Tibial nerve (tissue), 4 donors: Measurements from ENCODE around the gene IFITM10. TPM values are rescaled to one million over a fixed set of nuclear protein-coding genes. Genes with fewer than 3 reads are reported as not detected.

Experiments used
- DNase-seq, 2 donors: peaks; one replicate each; pipeline ENCODE4 v3.0.0-alpha.2; 2019; ENCODE audit warnings: low spot score in 2 of 2
- H3K27ac ChIP-seq, 4 donors: fragments of 200-600 bp; sonication (generic) in 3 of 4; one replicate each; pipeline ENCODE4 v1.5.1; 2017 to 2019; ENCODE audit warnings: mild to moderate bottlenecking in 1 of 4
- H3K27me3 ChIP-seq, 2 donors: fragments of 200-600 bp; sonication (generic) in 1 of 2; one replicate each; pipeline versions ENCODE4 v1.5.1 to v1.6.0; 2017 to 2019
- H3K36me3 ChIP-seq, 3 donors: fragments of 200-600 bp; sonication (generic); one replicate each; pipeline ENCODE4 v1.5.1; 2018 to 2019
- H3K4me1 ChIP-seq, 4 donors: fragments of 200-600 bp; sonication (generic) in 3 of 4; one replicate each; pipeline ENCODE4 v1.5.1; 2017 to 2019
- H3K4me3 ChIP-seq, 4 donors: fragments of 200-600 bp; sonication (generic) in 3 of 4; one replicate each; pipeline ENCODE4 v1.5.1; 2017 to 2019; ENCODE audit warnings: mild to moderate bottlenecking in 1 of 4, moderate library complexity in 1 of 4
- H3K9me3 ChIP-seq, 4 donors: fragments of 200-600 bp; sonication (generic) in 3 of 4; one replicate each; pipeline ENCODE4 v1.5.1; 2017 to 2019
- EP300 ChIP-seq, 2 donors: sonication (generic); formaldehyde crosslinking; IDR thresholded peaks; one replicate each; pipeline ENCODE4 v1.6.1; 2017; ENCODE audit warnings: antibody characterized with exemption in 2 of 2, mild to moderate bottlenecking in 1 of 2
- POLR2A ChIP-seq, 2 donors: fragments of 450-650 bp; IDR thresholded peaks; one replicate each; pipeline ENCODE4 v1.6.1; 2017; ENCODE audit warnings: antibody characterized with exemption in 2 of 2, mild to moderate bottlenecking in 2 of 2, moderate library complexity in 2 of 2
- WGBS, 2 donors: methylation state at CpG; one replicate each; pipeline ENCODE4 v1.1.5; 2018; 5-methylcytosine and 5-hydroxymethylcytosine counted together
- total RNA-seq, 4 donors: library from RNA; depleted of rRNA; stranded (reverse); fragments of >200 nt; gene quantifications; one replicate each; pipeline ENCODE4 v1.1.0, GENCODE V29; 2016
- TF ChIP-seq, protein P1 (sequence below), 5 experiments: fragments of 200-600 bp in 3 of 5; fragments of 450-650 bp in 2 of 5; sonication (generic) in 3 of 5; IDR thresholded peaks; one replicate each; pipeline ENCODE4 v1.5.1; 2016 to 2019; ENCODE audit warnings: antibody characterized with exemption in 5 of 5, mild to moderate bottlenecking in 3 of 5, moderate library complexity in 2 of 5

Gene IFITM10
- total RNA-seq, 4 donors from 2014 or later = 5.9 to 54.9 (median 13.8) TPM

DNA sequence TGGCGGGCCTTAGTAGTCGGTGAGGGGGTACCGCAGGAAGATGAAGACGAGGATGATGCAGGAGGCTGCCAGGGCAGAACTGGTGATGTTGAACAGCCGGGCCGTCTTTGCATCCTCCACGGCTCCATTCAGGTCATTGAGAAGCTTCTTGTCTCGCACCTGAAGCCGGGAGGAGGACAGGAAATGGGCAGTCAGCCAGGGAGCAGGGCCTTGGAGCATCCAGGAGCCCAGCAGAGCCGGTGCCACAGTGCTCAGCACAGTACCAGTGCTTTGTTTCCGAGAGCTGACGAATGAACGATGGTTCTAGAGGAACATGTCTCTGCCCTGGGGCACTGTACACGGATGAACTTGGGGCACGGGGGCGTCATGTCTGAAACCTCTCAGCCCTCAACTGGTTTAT is 15.1 kb downstream of the IFITM10 start:
- TF ChIP-seq EP300 (IDR thresholded peaks at IDR 0.05) = no peak
- no peak for TF ChIP-seq POLR2A (IDR thresholded peaks at IDR 0.05)
- TF ChIP-seq, protein P1, sequence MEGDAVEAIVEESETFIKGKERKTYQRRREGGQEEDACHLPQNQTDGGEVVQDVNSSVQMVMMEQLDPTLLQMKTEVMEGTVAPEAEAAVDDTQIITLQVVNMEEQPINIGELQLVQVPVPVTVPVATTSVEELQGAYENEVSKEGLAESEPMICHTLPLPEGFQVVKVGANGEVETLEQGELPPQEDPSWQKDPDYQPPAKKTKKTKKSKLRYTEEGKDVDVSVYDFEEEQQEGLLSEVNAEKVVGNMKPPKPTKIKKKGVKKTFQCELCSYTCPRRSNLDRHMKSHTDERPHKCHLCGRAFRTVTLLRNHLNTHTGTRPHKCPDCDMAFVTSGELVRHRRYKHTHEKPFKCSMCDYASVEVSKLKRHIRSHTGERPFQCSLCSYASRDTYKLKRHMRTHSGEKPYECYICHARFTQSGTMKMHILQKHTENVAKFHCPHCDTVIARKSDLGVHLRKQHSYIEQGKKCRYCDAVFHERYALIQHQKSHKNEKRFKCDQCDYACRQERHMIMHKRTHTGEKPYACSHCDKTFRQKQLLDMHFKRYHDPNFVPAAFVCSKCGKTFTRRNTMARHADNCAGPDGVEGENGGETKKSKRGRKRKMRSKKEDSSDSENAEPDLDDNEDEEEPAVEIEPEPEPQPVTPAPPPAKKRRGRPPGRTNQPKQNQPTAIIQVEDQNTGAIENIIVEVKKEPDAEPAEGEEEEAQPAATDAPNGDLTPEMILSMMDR (IDR thresholded peaks at IDR 0.05) = no peak
- WGBS, 2 donors = 78 to 82% methylated on average over 16 of the region's 16 CpGs
- no peak overlapping the region for H3K4me3 ChIP-seq
- no peak for DNase-seq
- H3K9me3 ChIP-seq = peaks cover 0 to 25% (median 5%) of the 10 kb centered on the region in 4 donors
- no peaks in the 10 kb centered on the region for H3K4me1 ChIP-seq
- H3K27ac ChIP-seq = no peak overlapping the region
- H3K27me3 ChIP-seq = peaks cover 0 to 67% of the 10 kb centered on the region in 2 donors
- H3K36me3 ChIP-seq = no peaks in the 10 kb centered on the region

DNA sequence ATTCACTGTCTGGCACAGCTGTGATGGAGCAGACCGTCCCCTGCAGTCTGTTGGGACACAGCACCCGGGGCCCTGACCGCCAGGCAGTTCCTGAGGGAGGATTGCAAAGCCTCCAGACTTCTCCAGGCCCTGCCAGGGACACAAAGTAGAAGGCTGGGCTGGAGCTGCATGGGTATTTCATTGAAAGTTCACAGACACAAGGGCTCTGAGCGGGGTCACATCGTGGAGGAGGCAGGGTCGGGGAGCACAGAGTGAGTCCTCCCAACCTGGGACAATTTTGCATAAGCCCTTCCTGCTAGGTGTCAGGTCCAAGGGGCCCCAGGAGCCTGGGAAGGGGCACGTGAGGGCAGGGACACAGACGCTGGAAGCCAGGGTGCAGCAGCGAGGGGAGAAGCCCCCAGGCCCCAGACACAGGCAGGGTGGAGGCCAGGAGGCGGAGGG is 15.7 kb downstream of the IFITM10 start:
- H3K27ac ChIP-seq = no peak overlapping the region
- no peak for DNase-seq
- H3K4me1 ChIP-seq = no peaks in the 10 kb centered on the region
- TF ChIP-seq POLR2A (IDR thresholded peaks at IDR 0.05) = no peak
- TF ChIP-seq, protein P1 (IDR thresholded peaks at IDR 0.05) = no peak
- no peak for TF ChIP-seq EP300 (IDR thresholded peaks at IDR 0.05)
- no peaks in the 10 kb centered on the region for H3K36me3 ChIP-seq
- H3K4me3 ChIP-seq = no peak overlapping the region
- peaks cover 0 to 69% of the 10 kb centered on the region in 2 donors for H3K27me3 ChIP-seq
- 51% methylated on average over 9 to 10 of the region's 10 CpGs for WGBS, 2 donors
- H3K9me3 ChIP-seq = peaks cover 0 to 25% (median 5%) of the 10 kb centered on the region in 4 donors

DNA sequence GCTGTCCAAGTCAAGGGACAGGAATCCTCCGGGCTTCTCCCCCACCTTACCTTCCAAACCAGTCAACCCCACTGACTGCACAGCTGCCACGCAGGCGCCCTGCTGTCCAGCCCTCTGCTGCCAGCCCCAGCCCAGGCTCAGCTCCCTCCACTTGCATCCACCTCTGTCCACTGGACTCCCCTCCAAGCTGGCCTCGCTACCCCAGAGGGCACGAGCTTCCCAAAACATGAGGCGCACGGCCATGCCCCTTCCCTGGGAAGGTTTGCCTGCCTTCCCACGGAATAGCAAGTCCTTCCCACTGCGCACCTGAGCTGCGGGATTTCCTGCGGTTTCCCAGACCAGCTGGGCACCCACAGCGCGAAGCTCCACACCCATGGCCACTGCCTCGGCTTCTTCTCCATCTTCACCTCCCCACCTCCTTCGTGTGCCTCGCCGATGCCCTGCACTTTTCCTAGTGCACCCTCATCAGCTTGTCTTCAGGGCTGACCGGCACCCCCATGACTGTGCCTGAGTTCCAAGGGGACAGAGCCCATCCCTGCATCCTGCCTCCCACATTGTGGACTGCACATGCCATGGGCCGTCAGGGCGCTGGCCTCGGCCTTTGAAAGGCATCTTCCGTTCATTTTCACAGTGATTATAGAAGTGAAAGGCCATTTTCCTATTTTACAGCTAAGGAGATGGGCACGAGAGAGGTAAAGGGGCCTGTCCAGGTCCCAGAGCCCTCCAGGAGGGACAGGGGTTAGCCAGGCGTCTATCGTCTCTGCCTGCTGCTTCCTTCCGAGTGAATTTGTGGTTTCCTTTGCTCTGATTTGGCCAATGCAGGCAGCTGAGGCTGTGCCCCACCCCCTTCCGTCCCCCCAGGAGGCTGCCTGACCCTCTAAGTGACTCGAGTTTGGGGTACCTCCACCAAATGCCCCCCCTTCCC is 16.4 kb downstream of the IFITM10 start:
- H3K27me3 ChIP-seq = peaks cover 0 to 72% of the 10 kb centered on the region in 2 donors

DNA sequence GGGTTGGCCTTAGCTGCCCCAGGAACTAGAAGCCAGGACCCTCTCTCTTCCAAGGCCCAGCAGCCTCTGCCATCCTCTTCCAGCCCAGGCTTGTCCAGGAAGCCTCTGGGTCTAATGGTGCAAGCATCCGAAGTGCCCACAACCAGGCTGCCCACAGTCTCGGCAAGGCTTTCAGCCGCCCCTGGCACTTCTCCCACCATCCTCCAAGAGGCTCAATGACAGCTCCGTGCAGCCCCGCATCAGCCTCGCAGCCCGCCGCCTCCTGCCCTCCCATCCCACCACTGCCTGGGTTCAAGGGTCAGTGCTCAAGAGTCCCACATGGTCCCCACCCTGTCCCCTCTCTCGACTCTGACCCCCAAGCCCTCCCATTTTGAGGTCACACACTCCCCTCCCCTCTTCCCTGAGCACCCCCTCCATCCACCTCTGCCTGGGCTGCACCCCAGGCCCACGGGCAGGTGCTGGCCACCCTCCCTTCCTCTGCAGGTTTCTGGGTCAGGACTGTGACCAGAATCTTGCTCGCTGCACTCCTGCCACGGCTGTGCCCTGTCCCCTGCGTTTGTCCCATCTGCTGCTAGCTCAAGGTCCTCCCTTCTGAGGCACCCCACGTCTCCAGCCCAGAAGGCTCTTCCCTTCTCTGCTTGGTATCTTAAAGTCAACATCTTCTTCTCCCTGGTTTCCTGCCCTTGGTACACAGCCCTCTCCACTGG is 17.2 kb downstream of the IFITM10 start:
- H3K9me3 ChIP-seq = peaks cover 0 to 24% (median 5%) of the 10 kb centered on the region in 4 donors
- H3K4me3 ChIP-seq = no peak overlapping the region
- no peaks in the 10 kb centered on the region for H3K4me1 ChIP-seq
- peaks cover 0 to 80% of the 10 kb centered on the region in 2 donors for H3K27me3 ChIP-seq
- TF ChIP-seq POLR2A (IDR thresholded peaks at IDR 0.05) = no peak
- TF ChIP-seq, protein P1 (IDR thresholded peaks at IDR 0.05) = no peak
- TF ChIP-seq EP300 (IDR thresholded peaks at IDR 0.05) = no peak
- H3K27ac ChIP-seq = no peak overlapping the region
- DNase-seq = no peak
- WGBS, 2 donors = 67 to 73% methylated on average over 14 of the region's 14 CpGs
- H3K36me3 ChIP-seq = no peaks in the 10 kb centered on the region

More for the DNA sequence above, 16.4 kb downstream of the IFITM10 start:
- 74% methylated on average over 28 of the region's 28 CpGs for WGBS, 2 donors
- no peak overlapping the region for H3K27ac ChIP-seq
- H3K36me3 ChIP-seq = no peaks in the 10 kb centered on the region
- peaks cover 0 to 25% (median 5%) of the 10 kb centered on the region in 4 donors for H3K9me3 ChIP-seq
- no peak overlapping the region for H3K4me3 ChIP-seq
- TF ChIP-seq, protein P1 (IDR thresholded peaks at IDR 0.05) = no peak
- TF ChIP-seq POLR2A (IDR thresholded peaks at IDR 0.05) (no peak), EP300 (IDR thresholded peaks at IDR 0.05) (no peak)
- H3K4me1 ChIP-seq = no peaks in the 10 kb centered on the region
- no peak for DNase-seq
